ENCODE measurements around the gene TNS4.

Gene TNS4

GRCh38 chr17:40471846-40472732 lies 29.3 kb downstream of the TNS4 start:
- DNase-seq = no peak

DNA sequence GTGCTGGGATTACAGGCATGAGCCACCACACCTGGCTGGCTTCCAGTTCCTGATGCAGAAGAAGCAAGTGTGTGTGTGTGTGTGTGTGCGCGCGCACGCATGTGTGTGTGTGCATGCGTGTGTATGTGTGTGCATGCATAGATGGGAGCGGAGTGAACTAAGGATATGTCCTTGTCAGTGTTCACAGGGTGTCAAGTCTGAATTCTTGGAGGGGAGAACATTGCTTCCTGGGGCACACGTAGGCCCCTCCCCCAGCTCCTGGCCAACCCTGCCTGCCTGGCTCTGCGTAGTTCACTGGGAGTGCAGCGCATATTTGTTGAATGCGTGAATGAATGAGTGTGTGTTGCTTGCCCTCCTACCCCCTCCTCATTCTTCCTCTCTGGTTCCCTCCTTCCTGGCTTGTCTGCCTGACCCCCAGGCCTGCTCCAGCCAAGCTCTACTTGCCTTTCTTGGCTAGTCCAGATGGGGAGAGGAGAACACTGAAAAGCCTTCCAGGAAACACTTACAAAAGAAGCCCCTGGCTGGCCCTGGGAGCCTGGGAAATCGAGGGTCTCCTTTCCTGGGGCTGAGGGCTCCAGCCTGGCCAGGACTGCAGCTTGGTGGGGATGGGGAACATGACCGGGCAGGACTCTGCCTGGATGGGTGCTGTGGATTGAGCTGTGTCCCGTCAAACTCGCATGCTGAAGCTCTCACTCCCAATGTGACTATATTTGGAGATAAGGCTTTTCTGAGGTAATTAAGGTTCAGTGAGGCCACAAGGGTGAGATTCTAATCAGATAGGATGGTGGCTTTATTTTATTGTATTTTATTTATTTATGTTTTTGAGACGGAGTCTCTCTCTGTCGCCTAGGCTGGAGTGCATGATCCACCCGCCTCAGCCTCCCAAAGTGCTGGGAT lies 30.2 kb downstream of the TNS4 start:
- DNase-seq = no peak

GRCh38 chr17:40469805-40470675 lies 31.4 kb downstream of the TNS4 start:
- no peak for DNase-seq

DNA sequence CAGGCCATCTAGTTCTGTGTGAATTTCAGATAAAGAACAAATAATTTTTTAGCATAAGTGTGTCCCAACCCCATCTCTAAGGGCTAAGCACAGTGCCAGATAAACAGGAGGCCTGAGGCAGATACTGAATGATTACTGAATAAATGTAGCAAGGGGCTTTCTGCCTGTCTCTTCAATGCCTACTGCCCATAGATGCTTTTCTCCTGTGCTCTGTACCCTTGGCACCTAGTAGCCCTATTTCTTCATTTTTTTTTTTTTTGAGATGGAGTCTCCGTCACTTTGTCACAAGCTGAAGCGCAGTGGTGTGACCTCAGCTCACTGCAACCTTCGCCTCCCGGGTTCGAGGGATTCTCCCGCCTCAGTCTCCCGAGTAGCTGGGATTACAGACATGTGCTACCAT lies 32.9 kb downstream of the TNS4 start:
- no peak for DNase-seq

GRCh38 chr17:40467281-40467867 lies 34.0 kb downstream of the TNS4 start:
- DNase-seq = no peak

GRCh38 chr17:40466298-40466971 lies 35.0 kb downstream of the TNS4 start:
- no peak for DNase-seq

DNA sequence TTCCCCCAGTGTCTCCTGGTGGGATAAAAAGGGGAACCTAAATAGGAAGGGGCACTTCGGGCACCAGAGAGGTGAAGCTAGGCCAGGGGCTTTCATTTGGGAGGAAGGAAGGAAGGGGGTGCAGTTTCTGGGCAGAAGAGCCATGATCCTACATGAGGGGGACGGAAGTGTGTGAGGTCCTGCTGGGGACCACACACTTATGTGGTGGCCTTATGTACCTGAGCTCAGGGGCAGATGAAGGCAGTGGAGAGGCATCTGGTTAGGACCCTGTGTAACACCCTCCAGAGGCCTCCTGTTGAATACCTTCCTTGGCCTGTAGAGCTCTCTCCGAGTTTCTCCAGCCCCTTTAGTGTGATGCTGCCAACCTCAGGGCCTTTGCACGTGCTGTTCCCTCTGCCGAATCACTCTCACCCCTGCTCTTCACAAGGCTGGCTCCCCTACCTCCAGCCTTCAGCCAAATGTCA lies 37.0 kb downstream of the TNS4 start:
- DNase-seq = no peak

DNA sequence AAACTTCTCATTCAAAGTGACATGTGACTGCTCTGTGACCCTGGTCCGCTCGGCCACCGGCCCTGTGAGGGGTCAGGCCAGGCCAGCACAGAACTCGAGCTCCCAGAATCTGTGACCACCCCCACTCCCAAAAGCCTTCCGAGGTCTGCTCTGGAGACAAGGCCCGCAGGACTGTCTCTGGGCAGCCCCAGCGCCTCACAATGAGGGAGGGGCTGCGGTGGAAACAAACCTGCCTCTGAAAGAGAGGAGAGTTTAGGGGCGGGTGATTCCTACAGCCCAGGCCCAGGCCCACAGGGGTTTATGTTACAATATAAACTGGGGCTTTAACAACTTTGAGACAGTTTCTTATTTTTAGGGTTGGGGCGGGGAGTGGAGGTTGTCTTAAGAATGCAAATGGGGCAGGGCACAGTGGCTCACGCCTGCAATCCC lies 38.3 kb downstream of the TNS4 start:
- no peak for DNase-seq

- DNase-seq = no peak
Measured at GRCh38 chr17:40462343-40463121, 38.9 kb downstream of the TNS4 start.

- DNase-seq = no peak
Measured at GRCh38 chr17:40461732-40462342, 39.6 kb downstream of the TNS4 start.

GRCh38 chr17:40460968-40461731 lies 40.3 kb downstream of the TNS4 start:
- no peak for DNase-seq

GRCh38 chr17:40460604-40460967 lies 40.8 kb downstream of the TNS4 start:
- no peak for DNase-seq

DNA sequence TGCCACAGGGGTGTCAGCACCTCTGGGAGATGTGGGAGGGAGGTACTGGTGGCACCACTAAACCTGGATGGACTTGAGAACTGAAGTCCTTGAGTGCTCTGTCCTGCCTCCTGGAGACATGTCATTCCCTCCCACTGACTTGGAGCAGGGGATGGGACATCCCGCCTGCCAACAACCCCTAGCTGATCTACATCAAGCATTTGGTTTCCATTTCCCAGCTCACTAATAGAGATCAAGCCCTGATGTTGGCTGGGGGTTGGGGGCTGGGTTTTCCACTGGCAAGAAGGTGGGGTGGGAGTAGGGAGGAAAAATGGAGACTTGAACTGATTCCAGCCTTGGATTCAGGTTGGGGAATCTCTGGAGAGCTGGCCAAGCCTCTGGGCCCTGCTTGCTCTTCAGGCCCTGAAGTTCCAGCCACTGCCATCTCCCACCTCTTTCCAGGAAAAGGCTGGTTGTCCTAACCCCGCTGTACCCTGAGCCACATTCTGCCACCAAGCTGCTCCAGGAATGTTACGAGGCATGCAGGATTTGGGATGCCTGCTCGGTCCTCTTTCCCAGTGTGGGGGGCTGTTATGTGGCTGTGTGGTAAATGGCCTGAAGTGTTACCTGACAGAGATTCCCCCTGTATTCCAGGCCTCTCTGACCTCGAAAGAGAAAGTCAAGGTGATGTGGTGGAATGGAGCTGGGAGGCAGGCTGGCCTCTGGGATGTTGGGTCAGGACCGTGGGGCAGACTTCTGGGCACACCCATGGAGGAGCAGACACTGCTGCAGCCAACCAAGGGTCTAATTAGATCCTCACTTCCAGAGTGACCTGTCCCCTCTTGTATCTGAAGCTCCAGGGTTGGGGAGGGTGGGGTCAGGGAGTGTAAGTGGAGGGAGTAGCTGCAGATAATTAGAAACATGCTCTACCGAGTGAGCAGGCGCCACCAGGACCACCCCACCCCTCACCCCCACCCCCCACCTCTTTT lies 41.5 kb downstream of the TNS4 start:
- no peak for DNase-seq

- no peak for DNase-seq
Measured at GRCh38 chr17:40458851-40459482, 42.5 kb downstream of the TNS4 start.

- DNase-seq = no peak
Measured at GRCh38 chr17:40457964-40458791, 43.2 kb downstream of the TNS4 start.

- no peak for DNase-seq
Measured at GRCh38 chr17:40457369-40457768, 44.1 kb downstream of the TNS4 start.

GRCh38 chr17:40456396-40456951 lies 44.9 kb downstream of the TNS4 start:
- DNase-seq = no peak

Data from SHP77 (cell line).